Measurements from ENCODE around the gene LRRC49.
"Not testable (repeated sequence)": the region's sequence is repeated elsewhere in the genome, so short reads cannot be mapped to it uniquely, and the experiment has no call there.

LRRC49 gene

GRCh38 chr15:70866982-70867641, 25.5 kb upstream of the LRRC49 start:
- DNase-seq (ENCODE audit: low read depth in 2 of 2), result no peak

DNA sequence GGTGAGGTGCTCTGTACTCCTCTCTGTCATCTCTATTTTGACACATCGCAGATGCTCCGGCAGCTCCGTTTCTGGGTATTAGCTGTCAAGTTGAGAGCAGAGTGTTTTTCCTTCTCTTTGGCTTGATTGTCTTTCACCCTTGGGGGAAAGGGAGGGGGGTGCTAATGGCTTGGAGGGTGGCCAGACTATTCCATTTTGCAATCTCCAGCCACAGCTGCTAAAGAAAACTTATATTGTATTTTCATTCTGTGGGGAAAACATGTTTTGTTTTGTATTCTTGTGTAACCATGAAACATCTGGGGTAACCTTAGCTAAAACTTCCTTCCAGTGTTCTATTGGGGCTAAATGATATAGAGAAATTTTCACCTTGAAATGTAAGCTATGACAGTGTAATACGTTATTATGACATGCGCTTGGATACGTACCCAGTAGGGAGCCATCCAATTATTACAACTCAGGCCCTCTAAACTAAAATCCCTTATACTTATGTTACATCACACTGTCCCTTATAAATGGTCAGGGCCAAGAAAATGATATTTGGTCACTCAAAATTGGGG, 24.6 kb upstream of the LRRC49 start:
- DNase-seq (ENCODE audit: low read depth in 2 of 2), result peak; percentile 85 to 86

DNA sequence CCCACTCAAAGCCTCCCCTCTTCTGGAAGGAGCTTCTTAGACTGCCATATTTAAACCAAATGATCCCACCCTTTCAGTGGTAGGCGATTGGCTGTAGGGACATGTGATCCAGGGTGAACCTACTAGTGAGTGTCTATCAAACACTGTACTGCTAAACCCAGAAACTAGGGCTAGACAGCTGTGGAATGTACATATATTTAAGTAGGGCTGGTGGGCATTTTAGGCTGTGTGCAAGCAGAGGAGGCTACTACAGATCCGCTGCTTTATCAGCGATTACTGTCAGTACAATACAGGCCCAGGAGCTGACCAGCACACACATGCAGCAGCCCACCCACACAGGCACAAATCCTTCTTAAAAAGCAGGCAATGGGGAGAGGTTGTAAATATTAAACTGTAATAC, 23.3 kb upstream of the LRRC49 start:
- DNase-seq (ENCODE audit: low read depth in 2 of 2), result no peak

DNA sequence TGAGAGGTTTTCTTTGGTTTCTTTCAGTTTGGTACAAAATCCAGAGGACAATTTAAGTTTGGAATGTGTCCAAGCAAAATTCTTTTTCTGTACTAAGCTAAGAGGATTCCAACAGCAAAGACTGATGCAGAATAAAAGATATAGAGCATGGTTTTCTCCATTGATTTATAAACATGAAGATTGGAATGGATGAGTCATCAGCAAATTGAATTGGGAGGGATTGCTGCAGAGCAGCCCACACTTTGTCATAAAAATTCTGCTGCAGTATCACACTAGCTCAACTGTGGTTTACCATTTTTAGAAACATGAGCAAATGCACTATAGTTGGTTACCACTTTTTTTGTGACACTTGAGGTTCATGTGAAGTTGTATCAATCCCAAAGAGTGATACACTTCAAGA, 22.6 kb upstream of the LRRC49 start:
- peak; percentile 86 to 88 for DNase-seq (ENCODE audit: low read depth in 2 of 2)

DNA sequence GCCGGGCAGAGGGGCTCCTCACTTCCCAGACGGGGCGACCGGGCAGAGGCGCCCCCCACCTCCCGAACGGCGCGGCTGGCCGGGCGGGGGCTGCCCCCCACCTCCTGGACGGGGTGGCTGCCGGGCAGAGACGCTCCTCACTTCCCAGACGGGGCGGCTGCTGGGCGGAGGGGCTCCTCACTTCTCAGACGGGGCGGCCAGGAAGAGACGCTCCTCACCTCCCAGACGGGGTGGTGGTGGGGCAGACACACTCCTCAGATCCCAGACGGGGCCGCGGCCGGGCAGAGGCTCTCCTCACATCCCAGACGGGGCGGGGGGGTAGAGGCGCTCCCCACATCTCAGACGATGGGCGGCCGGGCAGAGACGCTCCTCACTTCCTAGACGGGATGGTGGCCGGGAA, 21.1 kb upstream of the LRRC49 start:
- not testable (repeated sequence) for DNase-seq (ENCODE audit: low read depth in 2 of 2)

DNA sequence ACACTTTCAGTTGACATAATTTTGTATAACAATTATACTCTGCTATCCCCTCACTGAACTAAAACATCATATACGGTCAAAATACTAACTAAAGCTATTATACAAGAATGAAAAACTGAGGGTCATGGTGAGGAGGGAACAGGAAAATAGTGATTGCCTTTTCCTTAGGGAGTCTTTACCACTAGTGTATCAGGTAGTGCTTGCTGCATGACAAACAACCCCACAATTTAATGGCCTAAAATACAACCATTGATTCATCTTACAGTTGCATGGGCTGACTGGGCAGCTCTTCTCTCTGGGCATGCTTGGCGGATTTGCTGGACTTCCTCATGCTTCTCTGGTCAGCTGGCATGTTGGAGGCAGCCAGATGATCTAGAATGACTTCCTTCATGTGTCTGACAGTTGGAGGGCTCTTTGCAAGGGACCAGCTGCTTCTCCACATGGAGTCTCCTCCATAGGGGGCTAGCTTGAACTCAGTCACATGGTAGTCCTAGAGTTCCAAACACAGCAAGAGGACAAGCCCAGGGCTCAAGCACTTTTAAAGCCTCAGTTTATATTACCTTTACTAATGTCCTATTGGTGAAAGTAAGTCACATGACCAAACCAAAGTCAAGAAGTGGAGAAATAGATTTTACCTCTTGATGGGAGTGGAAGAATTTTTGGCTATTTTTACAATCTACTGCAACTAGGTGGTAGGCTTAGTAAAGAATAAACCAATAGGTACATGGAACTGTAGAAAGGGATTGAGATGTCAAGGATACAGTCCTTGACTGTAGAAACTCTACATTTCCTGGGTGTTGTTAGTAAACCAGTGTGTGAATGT, 19.2 kb upstream of the LRRC49 start:
- DNase-seq (ENCODE audit: low read depth in 2 of 2), result no peak

DNA sequence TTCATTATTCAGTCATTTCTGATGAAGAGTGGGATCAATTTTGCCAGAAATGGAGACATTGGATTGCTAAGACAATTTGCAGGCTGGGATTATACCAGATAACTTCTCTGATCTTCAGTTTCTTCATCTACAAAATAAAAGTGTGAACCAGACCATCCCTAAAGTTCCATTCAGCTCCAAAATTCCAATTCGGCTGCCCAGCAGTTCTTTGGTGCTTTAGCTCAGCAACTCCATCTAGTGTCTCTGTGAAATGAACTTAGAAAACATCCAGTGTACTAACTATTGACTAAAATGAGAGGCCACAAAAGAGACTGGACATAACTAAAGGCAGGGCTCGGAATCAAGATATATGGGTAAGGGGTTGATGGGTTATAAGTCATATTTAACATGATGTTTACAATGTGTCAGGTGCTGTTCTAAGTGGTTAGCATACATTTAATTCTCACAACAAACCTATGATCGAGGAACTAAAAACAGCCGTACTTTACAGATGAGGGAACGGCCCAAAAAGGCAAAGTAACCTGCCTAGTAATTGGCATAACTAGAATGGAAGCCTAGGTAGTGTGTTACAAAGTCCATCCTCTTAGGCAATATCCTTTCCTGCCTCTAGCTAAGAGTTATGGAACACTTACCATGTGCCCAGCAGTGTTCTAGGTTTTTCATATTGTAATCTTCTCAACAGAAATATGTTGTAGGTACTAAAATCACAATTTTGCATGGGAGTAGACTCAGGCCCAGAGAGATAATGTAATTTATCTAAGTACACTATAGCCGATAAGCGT, 17.4 kb upstream of the LRRC49 start:
- no peak for DNase-seq (ENCODE audit: low read depth in 2 of 2)

DNA sequence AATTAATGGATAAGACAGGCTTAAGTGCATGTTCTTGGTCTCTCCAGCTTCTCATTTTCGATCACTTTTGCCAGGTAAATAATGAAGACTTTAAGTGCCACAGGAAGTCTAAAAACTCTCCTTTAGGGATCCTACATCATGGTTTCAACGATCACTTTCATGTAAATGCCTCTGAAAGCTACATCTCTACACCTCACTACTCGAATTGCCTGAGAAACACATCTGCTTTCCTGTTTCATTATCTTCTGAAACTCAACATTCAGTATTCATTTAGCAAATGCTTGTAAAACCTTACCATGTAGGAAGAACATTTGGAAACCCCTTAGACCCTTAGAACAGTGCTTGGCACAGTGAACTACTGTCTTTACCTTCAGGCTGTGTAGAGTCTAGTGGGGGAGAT, 16.6 kb upstream of the LRRC49 start:
- no peak for DNase-seq (ENCODE audit: low read depth in 2 of 2)

GRCh38 chr15:70876683-70877082, 15.9 kb upstream of the LRRC49 start:
- DNase-seq (ENCODE audit: low read depth in 2 of 2), result no peak

DNA sequence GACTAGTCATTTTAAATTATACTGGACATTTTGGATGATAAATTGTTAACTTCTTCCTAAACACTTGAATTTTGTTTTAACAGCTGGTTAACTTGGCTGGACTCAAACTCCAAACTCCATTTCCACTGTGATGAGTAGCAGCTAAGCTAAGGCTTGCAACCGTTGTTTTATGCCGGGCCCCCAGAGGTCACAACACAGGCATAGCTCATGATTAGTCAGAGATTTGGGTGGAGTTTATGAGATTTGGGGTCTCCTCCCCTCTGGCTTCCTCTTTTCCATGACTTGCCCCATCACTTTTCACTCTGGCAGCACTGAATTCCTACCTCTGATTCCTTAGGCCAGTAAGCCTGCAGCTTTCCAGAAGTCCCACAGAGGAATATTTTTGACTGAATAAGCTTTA, 13.2 kb upstream of the LRRC49 start:
- peak; percentile 55 to 57 for DNase-seq (ENCODE audit: low read depth in 2 of 2)

- DNase-seq (ENCODE audit: low read depth in 2 of 2), result no peak
Observed at GRCh38 chr15:70880781-70881180, 11.8 kb upstream of the LRRC49 start.

DNA sequence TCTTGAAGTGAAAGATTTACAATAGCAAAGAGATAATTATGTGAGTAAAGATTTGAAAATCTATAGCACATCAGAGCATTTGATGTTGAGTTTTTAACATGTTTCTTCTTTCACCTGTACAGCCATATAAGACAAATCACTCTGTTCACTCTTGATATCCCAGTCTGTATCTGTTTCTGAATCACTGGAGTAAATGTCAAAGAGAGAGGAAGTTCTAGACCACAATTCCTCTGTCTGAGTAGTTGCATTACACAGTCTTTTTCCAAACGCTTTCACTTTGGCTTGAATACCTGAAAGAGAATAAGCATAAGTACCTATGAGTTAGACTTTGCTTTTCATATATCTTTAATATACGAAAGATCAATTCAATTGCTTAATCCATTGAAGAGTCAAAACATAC, 10.3 kb upstream of the LRRC49 start:
- no peak for DNase-seq (ENCODE audit: low read depth in 2 of 2)

DNA sequence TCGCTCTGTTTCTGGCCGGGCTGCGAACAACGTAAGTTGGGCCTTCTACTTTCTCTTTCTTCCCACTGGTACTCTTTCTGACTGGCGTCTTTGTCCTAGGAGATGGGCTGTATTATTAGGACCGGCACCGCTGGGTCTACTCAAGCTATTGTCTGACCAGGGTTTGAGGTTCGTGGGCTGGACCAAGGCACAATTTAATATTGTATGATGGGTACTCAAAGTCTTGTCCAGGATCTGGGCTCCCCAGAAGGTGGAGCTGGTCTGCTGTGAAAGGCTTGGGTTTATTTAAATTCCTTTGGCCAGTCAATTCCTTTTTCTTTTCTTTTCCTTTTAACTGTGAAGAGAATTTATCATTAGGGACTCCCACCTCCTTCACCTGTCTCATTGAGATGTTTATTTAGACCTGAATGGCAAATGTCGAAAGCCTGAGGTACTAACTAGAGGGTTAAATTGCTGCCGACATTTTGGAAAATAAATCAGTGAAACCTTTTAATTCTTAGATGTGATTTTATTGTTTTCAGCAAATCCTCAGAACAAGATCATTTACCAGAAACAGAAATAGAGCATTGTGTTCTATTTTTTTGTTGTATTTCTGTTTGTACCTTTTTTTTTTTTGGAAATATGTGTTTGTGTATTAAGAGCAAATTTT, 410 bp downstream of the LRRC49 start:
- DNase-seq (ENCODE audit: low read depth in 2 of 2), result peak; percentile 44 to 46

- DNase-seq (ENCODE audit: low read depth in 2 of 2), result peak; percentile 62 to 64
Observed at GRCh38 chr15:70902107-70902506, 9.5 kb downstream of the LRRC49 start.

- no peak for DNase-seq (ENCODE audit: low read depth in 2 of 2)
Observed at GRCh38 chr15:70906842-70907241, 14.2 kb downstream of the LRRC49 start.

DNA sequence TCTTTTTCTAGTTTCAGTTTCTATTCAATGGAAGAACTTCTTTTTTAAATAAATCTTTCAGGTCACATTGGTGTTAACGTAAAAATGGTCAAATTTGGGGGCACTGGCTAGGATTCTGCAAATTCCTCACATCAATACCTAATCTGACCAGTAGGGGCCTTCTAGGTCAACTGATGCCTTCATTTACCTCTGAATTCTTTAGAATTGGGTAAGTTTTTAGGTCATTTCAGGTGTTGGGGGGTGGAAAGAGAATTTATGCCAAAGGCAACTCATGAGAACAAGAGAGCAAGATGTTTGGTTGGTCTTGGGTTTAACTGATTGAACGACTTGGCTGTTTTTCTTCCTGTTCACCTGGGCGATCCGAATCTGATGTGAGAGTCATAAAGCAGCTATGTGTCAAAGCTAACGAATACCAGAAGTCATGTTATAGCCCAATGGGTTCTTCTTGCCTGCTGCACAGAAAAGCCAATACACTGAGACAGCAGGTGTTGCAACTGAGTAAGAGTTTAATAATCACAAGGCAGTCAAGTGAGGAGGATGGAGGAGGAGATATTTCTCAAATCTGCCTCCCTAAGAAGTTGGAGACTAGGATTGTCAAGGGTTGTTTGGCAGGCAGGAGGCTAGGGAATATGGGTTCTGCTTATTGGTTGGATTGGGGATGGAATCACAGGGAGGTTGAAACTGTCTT, 15.3 kb downstream of the LRRC49 start:
- no peak for DNase-seq (ENCODE audit: low read depth in 2 of 2)

- DNase-seq (ENCODE audit: low read depth in 2 of 2), result no peak
Observed at GRCh38 chr15:70910958-70911357, 18.3 kb downstream of the LRRC49 start.

DNA sequence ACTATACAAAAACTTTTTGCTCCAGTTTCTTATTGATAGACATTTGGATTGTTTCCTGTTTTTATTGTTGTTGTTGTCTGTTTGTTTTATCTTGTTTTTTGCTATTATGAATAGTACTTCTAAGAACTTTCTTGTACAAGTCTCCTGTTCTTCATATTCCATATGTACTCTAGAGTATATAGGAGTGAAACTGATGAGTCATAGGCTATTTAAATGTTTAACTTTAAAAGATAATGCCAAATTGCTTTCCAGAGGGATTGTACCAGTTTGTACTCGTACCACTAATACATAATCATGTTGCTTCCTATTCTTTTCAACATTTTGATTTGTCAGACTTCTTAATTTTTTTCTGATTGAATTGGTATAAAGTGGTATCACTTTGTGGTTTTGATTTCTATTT, 19.6 kb downstream of the LRRC49 start:
- DNase-seq (ENCODE audit: low read depth in 2 of 2), result no peak

GRCh38 chr15:70916531-70916930, 23.9 kb downstream of the LRRC49 start:
- DNase-seq (ENCODE audit: low read depth in 2 of 2), result no peak

GRCh38 chr15:70917955-70918354, 25.3 kb downstream of the LRRC49 start:
- DNase-seq (ENCODE audit: low read depth in 2 of 2), result no peak

All from fibroblast of skin of left quadriceps (primary cell).